ENCODE data around the gene GALR1. TPM values are rescaled to one million over a fixed set of nuclear protein-coding genes. Genes with fewer than 3 reads are reported as not detected.

The GALR1 gene
- total and polyA plus RNA-seq, 2 donors (not counting 3 experiments of a cell fraction or from before 2014, with no cell fraction given): not detected

DNA sequence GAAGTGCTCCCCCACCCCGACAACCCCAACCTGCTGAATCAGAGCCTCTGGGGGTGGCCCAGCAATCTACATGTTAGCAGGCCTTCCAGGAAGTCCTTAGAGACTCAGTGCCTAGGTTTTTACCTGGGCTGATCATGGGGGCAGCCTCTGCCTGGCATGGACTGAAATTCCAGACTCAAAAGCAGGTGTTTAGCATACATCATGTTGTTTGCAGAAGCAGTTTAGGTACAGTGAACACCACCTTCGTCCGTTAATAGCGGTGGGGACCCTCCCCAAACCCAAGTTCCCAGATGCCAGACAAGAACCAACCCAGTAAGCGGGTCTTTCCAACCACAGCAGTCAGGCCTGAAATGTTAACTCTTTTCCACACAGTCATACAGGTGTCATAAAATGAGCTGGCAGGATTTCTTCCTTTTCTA lies 26.4 kb upstream of the GALR1 start:
- Histone ChIP-seq H4K20me1 (replicated peaks; ENCODE audit: control insufficient read depth, extremely low read depth, insufficient read depth, low read length) (no peaks in the 10 kb centered on the region), H3K9me1 (replicated peaks; ENCODE audit: control insufficient read depth, extremely low read depth, insufficient read depth, low read length) (no peaks in the 10 kb centered on the region), H3K4me1 (ENCODE audit: control insufficient read depth, extremely low read depth, insufficient read depth, low read length) (no peaks in the 10 kb centered on the region), H3K4me3 (replicated peaks in 1 of 3; ENCODE audit: insufficient read depth in 1 of 3, low read depth in 1 of 3, low read length in 3 of 3) (no peak overlapping the region), H3K27ac (ENCODE audit: insufficient read depth, low read depth, low read length) (no peak overlapping the region), H2AFZ (ENCODE audit: low read depth, low read length) (no peak overlapping the region), H3K9me3 (replicated peaks; ENCODE audit: control insufficient read depth, insufficient read depth, low read length) (no peaks in the 10 kb centered on the region), H3K36me3 (ENCODE audit: control insufficient read depth in 2 of 2, extremely low read depth in 1 of 2, insufficient read depth in 2 of 2, low read length in 2 of 2) (no peaks in the 10 kb centered on the region), H3K27me3 (ENCODE audit: control insufficient read depth in 2 of 2, insufficient read depth in 2 of 2, low read length in 2 of 2) (no peaks in the 10 kb centered on the region), H3K9ac (replicated peaks; ENCODE audit: extremely low read depth, insufficient read depth, low read length) (no peak overlapping the region), H3K79me2 (ENCODE audit: control insufficient read depth, insufficient read depth, low read length) (no peaks in the 10 kb centered on the region), H3K4me2 (ENCODE audit: insufficient read depth, low read length) (no peak overlapping the region)
- TF ChIP-seq, protein P1, sequence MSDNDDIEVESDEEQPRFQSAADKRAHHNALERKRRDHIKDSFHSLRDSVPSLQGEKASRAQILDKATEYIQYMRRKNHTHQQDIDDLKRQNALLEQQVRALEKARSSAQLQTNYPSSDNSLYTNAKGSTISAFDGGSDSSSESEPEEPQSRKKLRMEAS (IDR thresholded peaks at IDR 0.05; ENCODE audit: insufficient read depth, insufficient read length): no peak
- no peak for TF ChIP-seq JUN (IDR thresholded peaks at IDR 0.05; ENCODE audit: borderline replicate concordance, insufficient read depth, insufficient read length, low read depth)
- TF ChIP-seq POLR2A (IDR thresholded peaks at IDR 0.05; ENCODE audit: low read depth, low read length): no peak
- TF ChIP-seq GATA2 (IDR thresholded peaks at IDR 0.05; ENCODE audit: insufficient read depth, insufficient read length, low read depth, low read length): no peak
- TF ChIP-seq POLR2AphosphoS5 (IDR thresholded peaks at IDR 0.05; ENCODE audit: insufficient read depth, low read depth, low read length): no peak
- no peak for TF ChIP-seq EZH2 (IDR thresholded peaks at IDR 0.05; ENCODE audit: borderline replicate concordance, low read depth, low read length, severe bottlenecking)
- TF ChIP-seq CTCF (IDR thresholded peaks at IDR 0.05; ENCODE audit: extremely low read depth in 1 of 2, insufficient read depth in 1 of 2, low read depth in 1 of 2, low read length in 2 of 2): no peak
- TF ChIP-seq FOS (IDR thresholded peaks at IDR 0.05; ENCODE audit: borderline replicate concordance, insufficient read depth, low read length): no peak
- TF ChIP-seq MYC (IDR thresholded peaks at IDR 0.05; ENCODE audit: low read depth, low read length): no peak
- CTCF ChIA-PET: interaction anchor here (0.6 to 2.5 kb wide), 4 partner anchors 11 to 163 kb away, joined by 3 to 16 read pairs (median 4); no protein-coding TSS in a partner anchor
- intact Hi-C loops (cut with micrococcal nuclease) (no loop called here), dilution Hi-C loops (cut with MboI; ENCODE audit: extremely low pct_ligation_motif_present, low sequenced_read_pairs) (no loop called here)
- FAIRE-seq (no peak), DNase-seq (ENCODE audit: low read depth, low spot score) (no peak)
- BruUV-seq (replicated peaks): no TSS peak
- POLR2A ChIA-PET: no interaction called here

Data from endothelial cell of umbilical vein (primary cell).